ENCODE data around the gene ERP27. TPM values are rescaled to one million over a fixed set of nuclear protein-coding genes. Genes with fewer than 3 reads are reported as not detected.

Gene ERP27
- total and polyA plus RNA-seq, 2 of the 8 experiments (the other 6 are each of a cell fraction or from before 2014, with no cell fraction given), result not detected

- TF ChIP-seq, protein P1, sequence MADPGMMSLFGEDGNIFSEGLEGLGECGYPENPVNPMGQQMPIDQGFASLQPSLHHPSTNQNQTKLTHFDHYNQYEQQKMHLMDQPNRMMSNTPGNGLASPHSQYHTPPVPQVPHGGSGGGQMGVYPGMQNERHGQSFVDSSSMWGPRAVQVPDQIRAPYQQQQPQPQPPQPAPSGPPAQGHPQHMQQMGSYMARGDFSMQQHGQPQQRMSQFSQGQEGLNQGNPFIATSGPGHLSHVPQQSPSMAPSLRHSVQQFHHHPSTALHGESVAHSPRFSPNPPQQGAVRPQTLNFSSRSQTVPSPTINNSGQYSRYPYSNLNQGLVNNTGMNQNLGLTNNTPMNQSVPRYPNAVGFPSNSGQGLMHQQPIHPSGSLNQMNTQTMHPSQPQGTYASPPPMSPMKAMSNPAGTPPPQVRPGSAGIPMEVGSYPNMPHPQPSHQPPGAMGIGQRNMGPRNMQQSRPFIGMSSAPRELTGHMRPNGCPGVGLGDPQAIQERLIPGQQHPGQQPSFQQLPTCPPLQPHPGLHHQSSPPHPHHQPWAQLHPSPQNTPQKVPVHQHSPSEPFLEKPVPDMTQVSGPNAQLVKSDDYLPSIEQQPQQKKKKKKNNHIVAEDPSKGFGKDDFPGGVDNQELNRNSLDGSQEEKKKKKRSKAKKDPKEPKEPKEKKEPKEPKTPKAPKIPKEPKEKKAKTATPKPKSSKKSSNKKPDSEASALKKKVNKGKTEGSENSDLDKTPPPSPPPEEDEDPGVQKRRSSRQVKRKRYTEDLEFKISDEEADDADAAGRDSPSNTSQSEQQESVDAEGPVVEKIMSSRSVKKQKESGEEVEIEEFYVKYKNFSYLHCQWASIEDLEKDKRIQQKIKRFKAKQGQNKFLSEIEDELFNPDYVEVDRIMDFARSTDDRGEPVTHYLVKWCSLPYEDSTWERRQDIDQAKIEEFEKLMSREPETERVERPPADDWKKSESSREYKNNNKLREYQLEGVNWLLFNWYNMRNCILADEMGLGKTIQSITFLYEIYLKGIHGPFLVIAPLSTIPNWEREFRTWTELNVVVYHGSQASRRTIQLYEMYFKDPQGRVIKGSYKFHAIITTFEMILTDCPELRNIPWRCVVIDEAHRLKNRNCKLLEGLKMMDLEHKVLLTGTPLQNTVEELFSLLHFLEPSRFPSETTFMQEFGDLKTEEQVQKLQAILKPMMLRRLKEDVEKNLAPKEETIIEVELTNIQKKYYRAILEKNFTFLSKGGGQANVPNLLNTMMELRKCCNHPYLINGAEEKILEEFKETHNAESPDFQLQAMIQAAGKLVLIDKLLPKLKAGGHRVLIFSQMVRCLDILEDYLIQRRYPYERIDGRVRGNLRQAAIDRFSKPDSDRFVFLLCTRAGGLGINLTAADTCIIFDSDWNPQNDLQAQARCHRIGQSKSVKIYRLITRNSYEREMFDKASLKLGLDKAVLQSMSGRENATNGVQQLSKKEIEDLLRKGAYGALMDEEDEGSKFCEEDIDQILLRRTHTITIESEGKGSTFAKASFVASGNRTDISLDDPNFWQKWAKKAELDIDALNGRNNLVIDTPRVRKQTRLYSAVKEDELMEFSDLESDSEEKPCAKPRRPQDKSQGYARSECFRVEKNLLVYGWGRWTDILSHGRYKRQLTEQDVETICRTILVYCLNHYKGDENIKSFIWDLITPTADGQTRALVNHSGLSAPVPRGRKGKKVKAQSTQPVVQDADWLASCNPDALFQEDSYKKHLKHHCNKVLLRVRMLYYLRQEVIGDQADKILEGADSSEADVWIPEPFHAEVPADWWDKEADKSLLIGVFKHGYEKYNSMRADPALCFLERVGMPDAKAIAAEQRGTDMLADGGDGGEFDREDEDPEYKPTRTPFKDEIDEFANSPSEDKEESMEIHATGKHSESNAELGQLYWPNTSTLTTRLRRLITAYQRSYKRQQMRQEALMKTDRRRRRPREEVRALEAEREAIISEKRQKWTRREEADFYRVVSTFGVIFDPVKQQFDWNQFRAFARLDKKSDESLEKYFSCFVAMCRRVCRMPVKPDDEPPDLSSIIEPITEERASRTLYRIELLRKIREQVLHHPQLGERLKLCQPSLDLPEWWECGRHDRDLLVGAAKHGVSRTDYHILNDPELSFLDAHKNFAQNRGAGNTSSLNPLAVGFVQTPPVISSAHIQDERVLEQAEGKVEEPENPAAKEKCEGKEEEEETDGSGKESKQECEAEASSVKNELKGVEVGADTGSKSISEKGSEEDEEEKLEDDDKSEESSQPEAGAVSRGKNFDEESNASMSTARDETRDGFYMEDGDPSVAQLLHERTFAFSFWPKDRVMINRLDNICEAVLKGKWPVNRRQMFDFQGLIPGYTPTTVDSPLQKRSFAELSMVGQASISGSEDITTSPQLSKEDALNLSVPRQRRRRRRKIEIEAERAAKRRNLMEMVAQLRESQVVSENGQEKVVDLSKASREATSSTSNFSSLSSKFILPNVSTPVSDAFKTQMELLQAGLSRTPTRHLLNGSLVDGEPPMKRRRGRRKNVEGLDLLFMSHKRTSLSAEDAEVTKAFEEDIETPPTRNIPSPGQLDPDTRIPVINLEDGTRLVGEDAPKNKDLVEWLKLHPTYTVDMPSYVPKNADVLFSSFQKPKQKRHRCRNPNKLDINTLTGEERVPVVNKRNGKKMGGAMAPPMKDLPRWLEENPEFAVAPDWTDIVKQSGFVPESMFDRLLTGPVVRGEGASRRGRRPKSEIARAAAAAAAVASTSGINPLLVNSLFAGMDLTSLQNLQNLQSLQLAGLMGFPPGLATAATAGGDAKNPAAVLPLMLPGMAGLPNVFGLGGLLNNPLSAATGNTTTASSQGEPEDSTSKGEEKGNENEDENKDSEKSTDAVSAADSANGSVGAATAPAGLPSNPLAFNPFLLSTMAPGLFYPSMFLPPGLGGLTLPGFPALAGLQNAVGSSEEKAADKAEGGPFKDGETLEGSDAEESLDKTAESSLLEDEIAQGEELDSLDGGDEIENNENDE (IDR thresholded peaks at IDR 0.05; ENCODE audit: insufficient replicate concordance, low read length), result no peak
- TF ChIP-seq EP300 (IDR thresholded peaks at IDR 0.05; ENCODE audit: borderline replicate concordance in 1 of 2, low read depth in 2 of 2, low read length in 2 of 2) (no peak), EGR1 (IDR thresholded peaks at IDR 0.05; ENCODE audit: borderline replicate concordance, low read depth, low read length) (no peak), CTBP2 (IDR thresholded peaks at IDR 0.05; ENCODE audit: borderline replicate concordance, insufficient read depth, insufficient read length, low read length) (no peak), SP2 (IDR thresholded peaks at IDR 0.05; ENCODE audit: low read length) (no peak), JUND (IDR thresholded peaks at IDR 0.05; ENCODE audit: low read length) (no peak), KDM5A (IDR thresholded peaks at IDR 0.05; ENCODE audit: low read length) (no peak), ASH2L (IDR thresholded peaks at IDR 0.05; ENCODE audit: low read length) (no peak), YY1 (IDR thresholded peaks at IDR 0.05; ENCODE audit: low read depth, low read length) (no peak), SP4 (IDR thresholded peaks at IDR 0.05; ENCODE audit: low read length) (no peak), ZNF274 (IDR thresholded peaks at IDR 0.05; ENCODE audit: borderline replicate concordance, extremely low read depth, low read length) (no peak), POLR2A (IDR thresholded peaks at IDR 0.05; ENCODE audit: control extremely low read depth in 1 of 2, low read depth in 2 of 2, low read length in 2 of 2) (no peak), NANOG (IDR thresholded peaks at IDR 0.05; ENCODE audit: insufficient read depth, low read depth, low read length, poor library complexity, severe bottlenecking) (no peak)
Observed at GRCh38 chr12:14886271-14886670, 52.1 kb downstream of the ERP27 start (continued).

Data from H1 (cell line).